Mucosa of descending colon (tissue), 3 donors: Measurements from ENCODE around the gene SDK1. TPM values are rescaled to one million over a fixed set of nuclear protein-coding genes. Genes with fewer than 3 reads are reported as not detected.
"Not testable (repeated sequence)": the region's sequence is repeated elsewhere in the genome, so short reads cannot be mapped to it uniquely, and the experiment has no call there.

Experiments used
- ATAC-seq: fragments of 200-7000 bp; cut with Tn5 transposase; one replicate; pipeline ENCODE4 v1.9.1; 2020; ENCODE audit warnings: mild to moderate bottlenecking, moderate library complexity
- DNase-seq, 3 donors: peaks; one replicate each; pipeline ENCODE4 v3.0.0-alpha.2; 2020
- H3K36me3 ChIP-seq: fragments of 200-600 bp; one replicate; pipeline ENCODE4 v1.8.0; 2021; ENCODE audit warnings: low read depth, mild to moderate bottlenecking
- H3K4me1 ChIP-seq: fragments of 200-600 bp; one replicate; pipeline ENCODE4 v1.8.0; 2021; ENCODE audit warnings: low read depth, mild to moderate bottlenecking
- H3K4me3 ChIP-seq: fragments of 200-600 bp; one replicate; pipeline ENCODE4 v1.8.0; 2021; ENCODE audit warnings: mild to moderate bottlenecking
- H3K9me3 ChIP-seq: fragments of 200-600 bp; one replicate; pipeline ENCODE4 v1.8.0; 2021; ENCODE audit warnings: mild to moderate bottlenecking
- CTCF ChIP-seq: fragments of 200-600 bp; IDR thresholded peaks from one replicate; pipeline ENCODE4 v1.8.0; 2022; ENCODE audit warnings: antibody characterized with exemption, mild to moderate bottlenecking
- intact Hi-C, 2 donors: fragments of 100-400 bp; cut with DNase I in 1 of 2; cut with micrococcal nuclease in 1 of 2; formaldehyde crosslinking; loops; one replicate each; pipeline versions ENCODE4 v1.11.0 to v1.11.1; 2022; cut with DNase I, micrococcal nuclease
- total RNA-seq, 3 donors: library from RNA; stranded (reverse); fragmentation: NEBNext Ultra II Directional in 2 of 3; extraction: Animal tissue kit (Norgen Biotek cat#: 25700) in 2 of 3; gene quantifications; one replicate each; pipeline versions ENCODE4 v1.2.1 to v1.2.4, GENCODE V29; 2021 to 2023
- donor health status: DM: no; HTN: no; CAD: no; lungs with moderate emphysema.
- donor health status: DM: no; HTN: no; CAD: no.
- donor health status: DM: no; HTN: yes; CAD: no.

The SDK1 gene
- total RNA-seq, 3 donors from 2014 or later: 2.7 to 20.2 (median 4.2) TPM

GRCh38 chr7:3575753-3576531, 274.9 kb downstream of the SDK1 start:
- ATAC-seq: peak; percentile 97
- H3K4me3 ChIP-seq: no peak overlapping the region
- H3K36me3 ChIP-seq: no peaks in the 10 kb centered on the region
- intact Hi-C loops: no loop called here
- peaks cover 12% of the 10 kb centered on the region for H3K9me3 ChIP-seq
- peak in 2 of 3 donors; percentile 46 to 70 for DNase-seq
- TF ChIP-seq CTCF: no peak
- peaks cover 3% of the 10 kb centered on the region for H3K4me1 ChIP-seq

DNA sequence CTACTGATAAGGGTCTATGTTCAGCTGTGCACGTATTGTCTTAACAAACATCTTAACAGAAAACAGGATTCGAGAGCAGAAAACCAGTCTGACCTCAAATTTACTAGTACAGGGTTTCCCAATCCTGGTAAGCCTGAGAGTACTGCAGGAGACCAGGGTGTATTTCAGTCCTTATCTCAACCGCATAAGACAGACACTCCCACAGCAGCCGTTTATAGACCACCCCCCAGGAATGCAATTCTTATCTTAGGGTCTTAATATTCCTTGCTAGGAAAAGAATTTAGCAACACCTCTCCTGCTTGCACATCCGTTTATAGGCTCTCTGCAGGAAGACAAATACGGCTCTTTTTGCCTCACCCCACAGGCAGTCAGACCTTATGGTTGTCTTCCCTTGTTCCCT, 277.3 kb downstream of the SDK1 start:
- DNase-seq: no peak
- no peaks in the 10 kb centered on the region for H3K36me3 ChIP-seq

DNA sequence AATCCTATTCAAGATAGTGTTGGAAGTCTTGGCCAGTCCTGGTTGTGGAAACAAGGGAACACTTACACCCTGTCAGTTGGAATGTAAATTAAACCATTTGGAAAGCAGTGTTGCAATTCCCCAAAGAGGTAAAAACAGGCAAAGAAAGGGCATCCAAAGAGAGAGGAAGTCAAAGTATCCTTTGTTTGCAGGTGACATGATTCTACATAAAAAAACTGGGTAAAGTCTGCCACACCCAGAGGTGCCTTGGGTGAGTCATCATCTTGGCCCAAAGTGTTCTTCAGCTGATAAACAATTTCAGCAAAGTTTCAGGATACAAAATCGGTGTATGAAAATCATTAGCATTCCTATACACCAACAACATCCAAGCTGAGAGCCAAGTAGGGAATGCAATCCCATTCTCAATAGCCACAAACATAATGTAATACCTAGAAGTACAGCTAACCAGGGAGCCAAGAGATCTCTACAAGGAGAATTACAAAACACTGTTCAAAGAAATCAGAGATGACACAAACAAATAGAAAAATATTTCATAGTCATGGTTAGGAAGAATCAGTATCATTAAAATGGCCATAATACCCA, 278.7 kb downstream of the SDK1 start:
- Histone ChIP-seq H3K9me3 (peaks cover 12% of the 10 kb centered on the region), H3K4me1 (peaks cover 3% of the 10 kb centered on the region), H3K4me3 (no peak overlapping the region), H3K36me3 (no peaks in the 10 kb centered on the region)
- ATAC-seq: peak; percentile 26
- TF ChIP-seq CTCF: no peak
- no peak for DNase-seq
- intact Hi-C loops: no loop called here

More for the DNA sequence above, 277.3 kb downstream of the SDK1 start:
- no peak overlapping the region for H3K4me3 ChIP-seq
- TF ChIP-seq CTCF: no peak
- ATAC-seq: no peak
- H3K9me3 ChIP-seq: peaks cover 12% of the 10 kb centered on the region
- peaks cover 3% of the 10 kb centered on the region for H3K4me1 ChIP-seq
- intact Hi-C loops: no loop called here

DNA sequence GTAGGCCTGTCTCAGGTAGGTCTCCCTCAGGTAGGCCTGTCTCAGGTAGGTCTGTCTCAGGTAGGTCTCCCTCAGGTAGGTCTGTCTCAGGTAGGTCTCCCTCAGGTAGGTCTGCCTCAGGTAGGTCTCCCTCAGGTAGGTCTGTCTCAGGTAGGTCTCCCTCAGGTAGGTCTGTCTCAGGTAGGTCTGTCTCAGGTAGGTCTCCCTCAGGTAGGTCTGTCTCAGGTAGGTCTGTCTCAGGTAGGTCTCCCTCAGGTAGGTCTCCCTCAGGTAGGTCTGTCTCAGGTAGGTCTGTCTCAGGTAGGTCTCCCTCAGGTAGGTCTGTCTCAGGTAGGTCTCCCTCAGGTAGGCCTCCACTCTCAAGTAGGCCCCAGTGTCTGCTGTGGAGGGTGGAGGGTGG, 281.1 kb downstream of the SDK1 start:
- H3K9me3 ChIP-seq: peaks cover 12% of the 10 kb centered on the region
- H3K36me3 ChIP-seq, H3K4me1 ChIP-seq, ATAC-seq, DNase-seq, H3K4me3 ChIP-seq, intact Hi-C loops: not testable (repeated sequence)

GRCh38 chr7:3585826-3586225, 284.8 kb downstream of the SDK1 start:
- no peak for DNase-seq

More at GRCh38 chr7:3585826-3586225, 284.8 kb downstream of the SDK1 start:
- Histone ChIP-seq H3K4me1 (no peaks in the 10 kb centered on the region), H3K9me3 (no peaks in the 10 kb centered on the region), H3K36me3 (no peaks in the 10 kb centered on the region), H3K4me3 (no peak overlapping the region)
- ATAC-seq: no peak
- TF ChIP-seq CTCF: no peak
- intact Hi-C loops: no loop called here
